ENCODE data around the gene PTPN4.

PTPN4 gene

GRCh38 chr2:119922699-119923098 lies 163.0 kb downstream of the PTPN4 start:
- TF ChIP-seq ZNF274 (IDR thresholded peaks at IDR 0.05; ENCODE audit: low read depth, low read length), result no peak
- no peak overlapping the region for H3K4me3 ChIP-seq (ENCODE audit: low read length)

GRCh38 chr2:119929537-119929936 lies 169.8 kb downstream of the PTPN4 start:
- no peak for TF ChIP-seq ZNF274 (IDR thresholded peaks at IDR 0.05; ENCODE audit: low read depth, low read length)
- H3K4me3 ChIP-seq (ENCODE audit: low read length), result no peak overlapping the region

- H3K4me3 ChIP-seq (ENCODE audit: low read length), result no peak overlapping the region
- no peak for TF ChIP-seq ZNF274 (IDR thresholded peaks at IDR 0.05; ENCODE audit: low read depth, low read length)
These were observed 173.1 kb downstream of the PTPN4 start for GRCh38 chr2:119932809-119933208.

- no peak for TF ChIP-seq ZNF274 (IDR thresholded peaks at IDR 0.05; ENCODE audit: low read depth, low read length)
- no peak overlapping the region for H3K4me3 ChIP-seq (ENCODE audit: low read length)
These were observed 174.6 kb downstream of the PTPN4 start for GRCh38 chr2:119934319-119934718.

GRCh38 chr2:119937680-119938079 lies 178.0 kb downstream of the PTPN4 start:
- no peak for TF ChIP-seq ZNF274 (IDR thresholded peaks at IDR 0.05; ENCODE audit: low read depth, low read length)

GRCh38 chr2:119939915-119940314 lies 180.2 kb downstream of the PTPN4 start:
- no peak overlapping the region for H3K4me3 ChIP-seq (ENCODE audit: low read length)
- no peak for TF ChIP-seq ZNF274 (IDR thresholded peaks at IDR 0.05; ENCODE audit: low read depth, low read length)

More at GRCh38 chr2:119937680-119938079, 178.0 kb downstream of the PTPN4 start:
- H3K4me3 ChIP-seq (ENCODE audit: low read length), result no peak overlapping the region

- no peak for TF ChIP-seq ZNF274 (IDR thresholded peaks at IDR 0.05; ENCODE audit: low read depth, low read length)
- no peak overlapping the region for H3K4me3 ChIP-seq (ENCODE audit: low read length)
These were observed 181.1 kb downstream of the PTPN4 start for GRCh38 chr2:119940856-119941255.

- TF ChIP-seq ZNF274 (IDR thresholded peaks at IDR 0.05; ENCODE audit: low read depth, low read length), result no peak
- no peak overlapping the region for H3K4me3 ChIP-seq (ENCODE audit: low read length)
These were observed 181.7 kb downstream of the PTPN4 start for GRCh38 chr2:119941388-119941787.

GRCh38 chr2:119941981-119942513 lies 182.3 kb downstream of the PTPN4 start:
- no peak overlapping the region for H3K4me3 ChIP-seq (ENCODE audit: low read length)
- TF ChIP-seq ZNF274 (IDR thresholded peaks at IDR 0.05; ENCODE audit: low read depth, low read length), result no peak

- no peak for TF ChIP-seq ZNF274 (IDR thresholded peaks at IDR 0.05; ENCODE audit: low read depth, low read length)
- H3K4me3 ChIP-seq (ENCODE audit: low read length), result no peak overlapping the region
These were observed 183.3 kb downstream of the PTPN4 start for GRCh38 chr2:119943058-119943457.

GRCh38 chr2:119947535-119947934 lies 187.8 kb downstream of the PTPN4 start:
- no peak for TF ChIP-seq ZNF274 (IDR thresholded peaks at IDR 0.05; ENCODE audit: low read depth, low read length)
- no peak overlapping the region for H3K4me3 ChIP-seq (ENCODE audit: low read length)

- H3K4me3 ChIP-seq (ENCODE audit: low read length), result no peak overlapping the region
- TF ChIP-seq ZNF274 (IDR thresholded peaks at IDR 0.05; ENCODE audit: low read depth, low read length), result no peak
These were observed 191.2 kb downstream of the PTPN4 start for GRCh38 chr2:119950966-119951365.

GRCh38 chr2:119958670-119959268 lies 199.0 kb downstream of the PTPN4 start:
- H3K4me3 ChIP-seq (ENCODE audit: low read length), result no peak overlapping the region
- TF ChIP-seq ZNF274 (IDR thresholded peaks at IDR 0.05; ENCODE audit: low read depth, low read length), result no peak

- no peak for TF ChIP-seq ZNF274 (IDR thresholded peaks at IDR 0.05; ENCODE audit: low read depth, low read length)
- no peak overlapping the region for H3K4me3 ChIP-seq (ENCODE audit: low read length)
These were observed 201.1 kb downstream of the PTPN4 start for GRCh38 chr2:119960821-119961220.

- TF ChIP-seq ZNF274 (IDR thresholded peaks at IDR 0.05; ENCODE audit: low read depth, low read length), result no peak
- no peak overlapping the region for H3K4me3 ChIP-seq (ENCODE audit: low read length)
These were observed 222.2 kb downstream of the PTPN4 start for GRCh38 chr2:119981896-119982295.

- no peak overlapping the region for H3K4me3 ChIP-seq (ENCODE audit: low read length)
- no peak for TF ChIP-seq ZNF274 (IDR thresholded peaks at IDR 0.05; ENCODE audit: low read depth, low read length)
These were observed 222.8 kb downstream of the PTPN4 start for GRCh38 chr2:119982506-119982905.
